ENCODE measurements around the gene MOCS1. TPM values are rescaled to one million over a fixed set of nuclear protein-coding genes. Genes with fewer than 3 reads are reported as not detected.

Gene MOCS1
- total and polyA plus RNA-seq, 9 of the 15 experiments (the other 6 are each of a cell fraction or from before 2014, with no cell fraction given), result 0.69 to 12.7 (median 8.7) TPM

DNA sequence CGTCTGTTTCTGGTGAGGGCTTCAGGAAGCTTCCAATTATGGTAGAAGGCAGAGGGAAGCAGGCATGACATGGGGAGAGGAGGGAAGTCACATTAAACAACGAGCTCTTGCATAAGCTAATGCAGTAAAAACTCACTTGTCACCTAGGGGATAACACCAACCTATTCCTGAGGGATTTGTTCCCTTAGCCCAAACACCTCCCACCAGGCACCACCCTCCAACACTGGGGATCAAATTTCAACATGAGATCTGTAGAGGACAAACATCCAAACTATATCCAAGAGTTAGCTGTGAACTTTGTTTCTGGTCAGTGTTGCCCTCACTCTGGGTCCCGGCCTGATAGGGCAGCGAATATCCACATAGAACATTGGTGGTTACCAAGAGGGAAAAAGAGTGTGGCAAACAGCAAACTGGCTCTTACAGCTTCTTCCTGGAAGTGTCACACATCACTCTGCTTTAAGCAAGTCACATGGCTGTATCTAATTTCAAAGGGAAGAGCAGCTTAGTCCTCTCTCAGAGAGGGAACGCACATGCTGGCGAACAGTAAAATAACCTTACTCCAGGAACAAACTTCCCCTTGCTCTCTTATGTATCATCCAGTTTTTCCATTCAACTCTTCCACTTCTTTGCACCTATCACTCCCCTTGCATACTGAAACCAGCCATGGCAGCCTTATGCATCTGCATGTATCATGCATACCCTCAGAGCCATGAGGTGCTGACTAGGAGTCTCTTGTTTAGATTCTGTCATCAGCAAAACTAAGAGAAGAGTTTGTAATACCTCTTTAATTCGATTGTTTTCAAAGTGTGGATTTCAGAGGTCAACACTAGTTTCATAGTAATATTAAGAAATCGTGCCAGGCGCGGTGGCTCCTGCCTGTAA is 4.8 kb upstream of the MOCS1 start (continued):
- TF ChIP-seq GMEB1 (CRISPR knock-in tag; IDR thresholded peaks at IDR 0.05) (no peak), ZNF717 (CRISPR knock-in tag; IDR thresholded peaks at IDR 0.05) (no peak), CXXC5 (CRISPR knock-in tag; IDR thresholded peaks at IDR 0.05) (peak; percentile 60), RUNX1 (IDR thresholded peaks at IDR 0.05; ENCODE audit: low read depth) (no peak), MEIS2 (IDR thresholded peaks at IDR 0.05; ENCODE audit: partially characterized antibody) (peak; percentile 11), LARP7 (IDR thresholded peaks at IDR 0.05) (no peak), RFX5 (IDR thresholded peaks at IDR 0.05; ENCODE audit: low read depth, low read length) (no peak), ZNF507 (tag; conservative IDR thresholded peaks at IDR 0.05) (no peak), MTF1 (CRISPR knock-in tag; IDR thresholded peaks at IDR 0.05; ENCODE audit: borderline replicate concordance) (no peak), DNMT1 (IDR thresholded peaks at IDR 0.05) (no peak), FOXA3 (CRISPR knock-in tag; conservative IDR thresholded peaks at IDR 0.05 in 1 of 2, IDR thresholded peaks at IDR 0.05 in 1 of 2) (no peak), ZNF124 (CRISPR knock-in tag; IDR thresholded peaks at IDR 0.05) (no peak), TEAD1 (CRISPR knock-in tag; IDR thresholded peaks at IDR 0.05) (no peak; a peak in 1 of 4 replicates), MLLT1 (IDR thresholded peaks at IDR 0.05) (no peak), ZNF76 (CRISPR knock-in tag; IDR thresholded peaks at IDR 0.05; ENCODE audit: borderline replicate concordance) (peak; percentile 48; the same call in 1 of the 2 replicates), STAT5A (IDR thresholded peaks at IDR 0.05; ENCODE audit: borderline replicate concordance, low read length) (no peak), RNF219 (CRISPR knock-in tag; IDR thresholded peaks at IDR 0.05) (no peak)
- TF ChIP-seq, protein P1, sequence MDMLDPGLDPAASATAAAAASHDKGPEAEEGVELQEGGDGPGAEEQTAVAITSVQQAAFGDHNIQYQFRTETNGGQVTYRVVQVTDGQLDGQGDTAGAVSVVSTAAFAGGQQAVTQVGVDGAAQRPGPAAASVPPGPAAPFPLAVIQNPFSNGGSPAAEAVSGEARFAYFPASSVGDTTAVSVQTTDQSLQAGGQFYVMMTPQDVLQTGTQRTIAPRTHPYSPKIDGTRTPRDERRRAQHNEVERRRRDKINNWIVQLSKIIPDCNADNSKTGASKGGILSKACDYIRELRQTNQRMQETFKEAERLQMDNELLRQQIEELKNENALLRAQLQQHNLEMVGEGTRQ (CRISPR knock-in tag; IDR thresholded peaks at IDR 0.05), result peak; percentile 47; the same call in 1 of the 2 replicates
- TF ChIP-seq, protein P2, sequence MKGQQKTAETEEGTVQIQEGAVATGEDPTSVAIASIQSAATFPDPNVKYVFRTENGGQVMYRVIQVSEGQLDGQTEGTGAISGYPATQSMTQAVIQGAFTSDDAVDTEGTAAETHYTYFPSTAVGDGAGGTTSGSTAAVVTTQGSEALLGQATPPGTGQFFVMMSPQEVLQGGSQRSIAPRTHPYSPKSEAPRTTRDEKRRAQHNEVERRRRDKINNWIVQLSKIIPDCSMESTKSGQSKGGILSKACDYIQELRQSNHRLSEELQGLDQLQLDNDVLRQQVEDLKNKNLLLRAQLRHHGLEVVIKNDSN (CRISPR knock-in tag; IDR thresholded peaks at IDR 0.05), result peak; percentile 18; the same call in 1 of the 2 replicates
- TF ChIP-seq, protein P3, sequence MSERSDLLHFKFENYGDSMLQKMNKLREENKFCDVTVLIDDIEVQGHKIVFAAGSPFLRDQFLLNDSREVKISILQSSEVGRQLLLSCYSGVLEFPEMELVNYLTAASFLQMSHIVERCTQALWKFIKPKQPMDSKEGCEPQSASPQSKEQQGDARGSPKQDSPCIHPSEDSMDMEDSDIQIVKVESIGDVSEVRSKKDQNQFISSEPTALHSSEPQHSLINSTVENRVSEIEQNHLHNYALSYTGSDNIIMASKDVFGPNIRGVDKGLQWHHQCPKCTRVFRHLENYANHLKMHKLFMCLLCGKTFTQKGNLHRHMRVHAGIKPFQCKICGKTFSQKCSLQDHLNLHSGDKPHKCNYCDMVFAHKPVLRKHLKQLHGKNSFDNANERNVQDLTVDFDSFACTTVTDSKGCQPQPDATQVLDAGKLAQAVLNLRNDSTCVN (CRISPR knock-in tag; IDR thresholded peaks at IDR 0.05), result no peak
